Renal pelvis (tissue), 4 donors: Measurements from ENCODE around the gene CEL. TPM values are rescaled to one million over a fixed set of nuclear protein-coding genes. Genes with fewer than 3 reads are reported as not detected.

Source experiments
- DNase-seq: peaks from one replicate; pipeline ENCODE4 v3.0.0-alpha.2; 2013
- polyA plus RNA-seq, 3 donors: library from polyadenylated mRNA; unstranded; fragments of 120-200 nt; gene quantifications; one replicate each; pipeline ENCODE4 v1.2.1, GENCODE V29; 2013; ENCODE audit not compliant: insufficient read length in 3 of 3

The CEL gene
- polyA plus RNA-seq, 3 donors = 4.0 to 4.1 (median 4.0) TPM

DNA sequence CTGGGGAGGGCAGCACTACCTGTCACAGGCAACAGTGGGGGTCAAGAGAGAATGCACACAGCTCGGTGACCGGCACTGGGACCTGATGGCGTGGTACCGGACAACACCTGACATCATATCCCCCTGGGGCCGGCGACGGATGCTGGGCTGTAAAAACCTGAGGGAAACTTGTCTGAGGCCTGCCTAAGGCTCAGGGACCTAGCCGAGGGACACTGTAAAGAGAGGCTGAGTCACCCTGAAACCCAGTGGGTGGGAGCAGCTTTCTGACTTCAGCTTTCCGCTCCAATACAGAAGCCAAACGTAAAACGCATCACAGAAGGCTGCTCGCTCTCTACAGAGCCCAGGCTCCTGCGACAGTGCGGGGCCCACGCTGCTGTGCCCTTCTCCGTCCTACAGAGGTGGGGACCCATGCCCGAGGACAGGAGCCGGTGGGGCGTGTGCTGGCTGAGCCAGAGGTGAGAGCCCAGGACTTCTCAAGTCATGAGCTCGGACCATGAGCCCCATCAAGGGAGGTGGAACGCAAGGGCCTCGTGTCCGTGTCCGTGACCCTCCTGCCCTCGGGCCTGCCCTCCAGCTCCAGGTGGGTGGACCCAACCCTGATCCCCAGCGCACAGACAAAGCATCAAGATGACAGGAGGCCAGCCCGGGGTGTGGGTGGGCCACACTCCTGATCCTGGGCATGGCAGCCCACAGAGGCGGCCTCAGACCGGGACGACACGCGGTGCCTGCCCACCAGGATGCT lies 54.0 kb downstream of the CEL start:
- no peak for DNase-seq

DNA sequence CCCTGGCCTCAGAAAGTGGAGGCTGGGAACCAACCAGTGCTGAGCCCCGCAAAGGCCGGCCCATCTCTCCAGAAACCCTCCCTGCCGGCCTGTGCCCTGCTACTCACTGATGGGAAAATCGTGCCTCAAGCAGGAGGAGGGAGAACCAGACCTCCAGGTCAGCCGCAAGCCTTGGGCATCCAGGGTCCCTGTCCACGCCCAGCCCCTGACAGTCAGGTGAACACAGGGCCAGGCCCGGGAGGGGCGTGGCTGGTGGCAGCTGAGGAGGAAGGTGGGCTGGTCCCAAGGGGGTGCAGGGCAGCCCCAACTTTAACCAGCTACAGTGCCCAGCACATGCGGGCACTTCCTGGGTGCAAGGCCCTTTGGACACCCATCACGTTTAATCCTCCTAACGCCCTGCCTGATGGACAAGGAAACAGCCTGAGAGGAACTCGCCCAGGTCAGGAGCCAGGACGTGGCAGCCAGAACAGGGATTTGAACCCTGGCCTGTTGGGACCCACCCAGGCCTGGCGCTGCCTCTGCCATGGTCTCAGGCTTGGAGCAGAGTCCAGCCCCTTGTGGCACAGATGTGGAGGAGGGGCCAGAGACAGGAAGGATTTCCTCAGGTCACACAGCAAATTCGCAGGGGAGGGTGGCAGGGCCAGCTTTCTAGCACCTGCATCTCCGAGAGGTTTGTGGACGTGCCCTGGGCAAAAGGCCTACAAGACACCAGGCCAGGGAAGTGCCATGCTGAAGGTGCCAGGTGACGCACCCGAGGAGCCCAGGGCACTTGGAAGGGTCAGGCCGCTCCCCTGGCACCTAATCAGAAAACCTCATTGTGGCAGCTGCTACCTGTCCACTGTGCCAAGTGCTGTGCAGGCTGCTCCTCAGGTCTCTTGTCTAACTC lies 54.8 kb downstream of the CEL start:
- DNase-seq = no peak

GRCh38 chr9:133117271-133118178 lies 55.7 kb downstream of the CEL start:
- no peak for DNase-seq

DNA sequence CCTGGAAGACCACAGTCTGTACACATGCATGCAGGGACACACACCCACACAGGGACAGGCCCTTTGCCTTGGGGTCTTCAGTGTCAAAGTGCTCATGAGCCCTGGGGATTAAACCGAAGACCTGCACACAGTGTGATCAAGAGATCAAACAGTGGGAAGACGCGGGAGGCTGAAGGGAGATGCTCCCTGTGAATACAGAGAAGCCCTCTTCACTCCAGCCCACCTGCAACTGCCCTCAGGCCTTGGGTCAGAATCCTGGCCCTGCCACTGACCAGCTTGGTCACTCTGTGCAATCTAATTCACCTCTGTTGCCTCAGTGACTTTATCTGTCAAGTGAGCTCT lies 56.4 kb downstream of the CEL start:
- no peak for DNase-seq

DNA sequence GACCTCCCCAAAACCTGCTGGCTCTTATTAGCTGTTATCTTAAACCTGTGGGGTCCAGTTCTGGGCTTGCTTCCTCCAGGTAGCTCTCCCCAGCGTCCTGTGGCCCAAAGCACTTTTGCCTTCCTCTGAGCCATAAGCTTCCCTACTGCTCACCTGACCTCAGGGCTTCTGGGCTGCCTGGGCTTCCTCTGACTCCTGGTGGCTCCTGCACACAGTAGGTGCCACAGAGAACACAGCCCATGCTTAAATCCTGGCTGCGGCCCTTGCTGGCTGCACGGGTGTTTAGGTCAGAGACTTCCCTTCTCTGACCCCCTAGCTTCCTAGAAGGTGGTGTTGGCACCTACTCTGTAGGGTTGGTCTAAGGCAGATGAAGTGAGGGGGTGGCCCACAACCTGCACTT lies 56.8 kb downstream of the CEL start:
- DNase-seq = no peak

DNA sequence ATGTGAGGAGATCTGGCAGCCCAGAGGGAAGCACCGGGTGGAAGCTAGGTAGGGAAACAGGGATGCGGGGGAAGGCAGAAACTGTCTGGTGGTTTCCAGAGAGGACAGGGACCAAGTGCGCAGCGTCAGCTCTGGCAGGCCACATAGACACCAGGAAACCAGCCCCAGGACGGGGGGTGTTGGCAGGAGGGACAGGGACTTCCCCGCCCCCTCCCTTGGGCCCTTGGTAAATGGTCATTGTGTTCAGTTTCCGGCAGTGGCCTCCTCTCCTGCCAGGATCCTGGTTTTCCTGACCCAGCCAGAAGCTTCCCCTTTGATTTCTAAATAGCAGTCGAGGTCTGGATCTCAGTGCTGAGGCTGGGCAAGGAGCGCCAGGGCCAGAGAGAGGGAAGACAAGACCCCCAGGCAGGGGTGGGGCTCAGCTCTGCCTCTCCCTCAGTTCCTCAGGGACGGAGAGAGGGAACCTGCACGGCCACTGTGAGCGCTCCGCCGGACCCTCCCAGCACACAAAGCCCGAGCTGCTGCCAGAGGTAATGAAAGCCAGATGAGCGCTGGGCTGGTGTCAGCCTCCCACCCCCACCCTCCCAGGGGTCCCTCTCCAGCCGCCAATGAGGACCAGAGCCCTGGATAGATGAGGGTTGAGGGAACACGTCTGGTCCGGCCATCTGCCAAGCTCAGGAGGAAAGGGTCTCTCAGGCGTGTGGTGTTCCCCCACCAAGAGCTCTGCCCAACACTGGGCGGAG lies 57.5 kb downstream of the CEL start:
- DNase-seq = no peak

DNA sequence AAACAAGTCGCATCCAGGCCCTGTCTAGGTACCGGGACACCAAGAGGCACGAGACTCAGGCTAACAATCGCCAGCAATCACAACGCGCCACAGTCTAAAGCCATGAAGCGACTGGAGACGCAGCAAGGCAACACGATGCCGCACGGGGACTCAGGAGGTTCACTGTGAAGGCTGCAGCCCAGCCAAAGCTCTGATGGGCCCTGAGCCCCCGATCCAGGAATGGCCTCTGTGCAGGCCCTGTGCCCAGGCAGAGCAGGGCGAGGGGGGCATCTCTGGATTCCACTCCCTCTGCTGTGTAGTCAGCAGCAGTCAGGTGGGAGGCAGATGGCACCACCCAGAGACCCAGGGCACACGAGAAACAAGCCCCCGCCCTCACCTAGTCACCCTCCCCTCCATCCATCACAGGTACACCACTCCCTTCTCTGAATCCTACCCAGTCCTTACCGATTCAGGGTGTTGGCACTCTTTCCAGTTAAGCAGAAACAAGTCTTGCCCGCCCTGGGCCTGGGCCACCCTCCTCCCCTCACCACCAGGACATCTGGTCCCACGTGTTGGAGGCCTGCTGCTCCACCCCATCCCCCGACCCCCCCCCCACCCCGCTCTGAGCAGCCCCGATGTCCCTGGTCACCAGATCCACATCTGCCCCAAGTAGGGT lies 58.2 kb downstream of the CEL start:
- DNase-seq = no peak

GRCh38 chr9:133120501-133121197 lies 58.9 kb downstream of the CEL start:
- DNase-seq = no peak

Other genes with a start within 250 kb of the CEL start
- gene AK8, start 183.7 kb upstream of the CEL start, polyA plus RNA-seq = 1 to 10 TPM; 4.5 to 5.1 (median 5.1) TPM
- gene SPACA9, start 183.1 kb upstream of the CEL start, polyA plus RNA-seq = 10 to 100 TPM in 1 of 3 donors, 1 to 10 TPM in 2; 8.9 to 10.8 (median 9.6) TPM
- gene TSC1, start 117.4 kb upstream of the CEL start, polyA plus RNA-seq = 10 to 100 TPM; 38.3 to 67.8 (median 56.3) TPM
- under 1 TPM; 0.71 to 0.91 (median 0.78) TPM for gene GFI1B, start 83.3 kb upstream of the CEL start, polyA plus RNA-seq
- gene GTF3C5, start 31.0 kb upstream of the CEL start, polyA plus RNA-seq = 10 to 100 TPM; 77.0 to 79.8 (median 77.9) TPM
- gene RALGDS, start 59.3 kb downstream of the CEL start, polyA plus RNA-seq = 10 to 100 TPM; 40.4 to 42.7 (median 41.5) TPM
- gene GBGT1, start 101.9 kb downstream of the CEL start, polyA plus RNA-seq = 1 to 10 TPM; 1.9 to 3.1 (median 3.0) TPM
- under 1 TPM; 0.14 to 0.41 (median 0.32) TPM for gene OBP2B, start 147.3 kb downstream of the CEL start, polyA plus RNA-seq
- gene ABO, start 213.2 kb downstream of the CEL start, polyA plus RNA-seq = 10 to 100 TPM; 15.3 to 19.2 (median 17.6) TPM